Ramos (cell line): ENCODE results near the gene FOXK1.
"Not testable (repeated sequence)": the region's sequence is repeated elsewhere in the genome, so short reads cannot be mapped to it uniquely, and the experiment has no call there.

Source experiments
- in situ Hi-C: fragments of 300-500 bp; cut with MboI; formaldehyde crosslinking; loops from one replicate; pipeline ENCODE4 v1.14.3; 2022; ENCODE audit warnings: low sequenced_read_pairs; ENCODE audit not compliant: unreplicated experiment

The FOXK1 gene

DNA sequence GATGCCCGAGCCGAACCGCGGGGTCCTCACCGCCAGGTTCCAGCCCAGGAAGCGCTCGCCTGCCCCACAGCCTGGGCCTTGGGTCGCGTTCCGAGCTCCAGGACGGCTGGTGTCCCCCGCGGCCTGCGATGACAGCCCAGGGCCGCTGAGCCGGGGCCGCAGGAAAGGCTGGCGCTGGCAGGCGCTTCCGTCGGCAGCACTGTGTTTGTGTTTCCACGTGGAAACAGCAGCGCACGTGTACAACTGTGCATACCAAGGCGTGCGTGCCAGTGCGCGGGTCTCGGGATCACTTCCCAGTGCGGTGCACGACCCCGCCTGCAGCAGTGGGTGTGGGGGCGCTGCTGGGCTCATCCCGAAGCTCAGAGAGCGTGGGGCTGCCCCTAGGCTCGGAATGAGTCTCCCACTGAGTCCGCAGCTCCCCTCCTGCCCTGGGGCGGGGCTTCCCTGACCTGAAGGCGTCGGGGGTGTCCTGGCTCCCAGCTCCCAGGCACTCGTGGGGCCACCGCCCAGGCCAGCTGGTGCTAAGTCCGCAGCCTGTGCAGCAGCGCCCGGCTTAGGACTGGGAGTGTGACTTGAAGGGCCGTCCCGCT lies 110.5 kb downstream of the FOXK1 start:
- in situ Hi-C loops: no loop called here

DNA sequence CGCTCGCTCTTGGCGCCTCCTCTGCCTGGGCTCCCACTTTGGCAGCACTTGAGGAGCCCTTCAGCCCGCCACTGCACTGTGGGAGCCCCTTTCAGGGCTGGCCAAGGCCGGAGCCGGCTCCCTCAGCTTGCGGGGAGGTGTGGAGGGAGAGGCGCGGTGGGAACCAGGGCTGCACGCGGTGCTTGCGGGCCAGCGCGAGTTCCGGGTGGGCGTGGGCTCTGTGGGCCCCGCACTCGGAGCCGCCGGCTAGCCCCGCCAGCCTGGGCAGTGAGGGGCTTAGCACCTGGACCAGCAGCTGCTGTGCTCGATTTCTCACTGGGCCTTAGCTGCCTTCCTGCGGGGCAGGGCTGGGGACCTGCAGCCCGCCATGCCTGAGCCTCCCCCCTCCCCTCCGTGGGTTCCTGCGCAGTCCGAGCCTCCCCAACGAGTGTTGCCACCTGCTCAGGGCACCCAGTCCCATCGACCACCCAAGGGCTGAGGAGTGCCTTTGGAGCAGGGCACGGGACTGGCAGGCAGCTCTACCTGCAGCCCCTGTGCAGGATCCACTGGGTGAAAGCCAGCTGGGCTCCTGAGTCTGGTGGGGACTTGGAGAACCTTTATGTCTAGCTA lies 111.4 kb downstream of the FOXK1 start:
- in situ Hi-C loops: not testable (repeated sequence)

DNA sequence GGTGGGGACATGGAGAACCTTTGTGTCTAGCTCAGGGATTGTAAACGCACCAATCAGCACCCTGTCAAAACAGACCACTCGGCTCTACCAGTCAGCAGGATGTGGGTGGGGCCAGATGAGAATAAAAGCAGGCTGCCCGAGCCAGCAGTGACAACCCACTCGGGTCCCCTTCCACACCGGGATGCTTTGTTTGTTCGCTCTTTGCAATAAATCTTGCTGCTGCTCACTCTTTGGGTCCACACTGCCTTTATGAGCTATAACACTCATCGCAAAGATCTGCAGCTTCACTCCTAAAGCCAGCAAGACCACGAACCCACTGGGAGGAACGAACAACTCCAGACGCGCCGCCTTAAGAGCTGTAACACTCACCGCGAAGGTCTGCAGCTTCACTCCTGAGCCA lies 112.1 kb downstream of the FOXK1 start:
- in situ Hi-C loops: not testable (repeated sequence)

DNA sequence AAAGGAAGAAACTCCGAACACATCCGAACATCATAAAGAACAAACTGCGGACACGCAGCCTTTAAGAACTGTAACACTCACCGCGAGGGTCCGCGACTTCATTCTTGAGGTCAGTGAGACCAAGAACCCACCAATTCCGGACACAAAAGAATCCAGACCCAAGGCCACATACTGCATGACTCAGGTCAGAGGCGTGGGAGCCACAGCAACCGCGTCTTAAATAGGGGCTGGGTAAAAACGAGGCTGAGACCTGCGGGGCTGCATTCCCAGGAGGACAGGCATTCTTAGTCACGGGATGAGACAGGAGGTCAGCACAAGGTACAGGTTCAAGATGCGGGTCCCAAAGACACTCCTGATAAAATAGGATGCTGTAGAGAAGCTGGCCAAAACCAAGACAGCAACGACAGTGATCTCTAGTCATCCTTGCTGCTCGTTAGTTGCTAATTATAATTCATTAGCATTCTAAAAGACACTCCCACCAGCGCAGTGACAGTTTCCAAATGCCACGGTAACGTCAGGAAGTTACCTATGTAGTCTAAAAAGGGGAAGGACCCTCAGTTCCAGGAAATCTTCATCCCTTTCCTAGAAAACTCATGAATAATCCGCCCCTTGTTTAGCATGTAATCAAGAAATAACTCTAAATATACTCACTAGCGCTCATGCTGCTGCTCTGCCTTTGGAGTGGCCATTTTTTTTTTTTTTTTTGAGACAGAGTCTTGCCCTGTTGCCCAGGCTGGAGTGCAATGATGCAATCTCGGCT lies 112.7 kb downstream of the FOXK1 start:
- in situ Hi-C loops: loop anchor here (5.0 kb wide), 1 partner anchor 293 kb away; no protein-coding TSS in a partner anchor

- in situ Hi-C loops: loop anchor here (5.0 kb wide), 1 partner anchor 291 kb away; no protein-coding TSS in a partner anchor
Measured at GRCh38 chr7:4796453-4796852, 114.4 kb downstream of the FOXK1 start.

DNA sequence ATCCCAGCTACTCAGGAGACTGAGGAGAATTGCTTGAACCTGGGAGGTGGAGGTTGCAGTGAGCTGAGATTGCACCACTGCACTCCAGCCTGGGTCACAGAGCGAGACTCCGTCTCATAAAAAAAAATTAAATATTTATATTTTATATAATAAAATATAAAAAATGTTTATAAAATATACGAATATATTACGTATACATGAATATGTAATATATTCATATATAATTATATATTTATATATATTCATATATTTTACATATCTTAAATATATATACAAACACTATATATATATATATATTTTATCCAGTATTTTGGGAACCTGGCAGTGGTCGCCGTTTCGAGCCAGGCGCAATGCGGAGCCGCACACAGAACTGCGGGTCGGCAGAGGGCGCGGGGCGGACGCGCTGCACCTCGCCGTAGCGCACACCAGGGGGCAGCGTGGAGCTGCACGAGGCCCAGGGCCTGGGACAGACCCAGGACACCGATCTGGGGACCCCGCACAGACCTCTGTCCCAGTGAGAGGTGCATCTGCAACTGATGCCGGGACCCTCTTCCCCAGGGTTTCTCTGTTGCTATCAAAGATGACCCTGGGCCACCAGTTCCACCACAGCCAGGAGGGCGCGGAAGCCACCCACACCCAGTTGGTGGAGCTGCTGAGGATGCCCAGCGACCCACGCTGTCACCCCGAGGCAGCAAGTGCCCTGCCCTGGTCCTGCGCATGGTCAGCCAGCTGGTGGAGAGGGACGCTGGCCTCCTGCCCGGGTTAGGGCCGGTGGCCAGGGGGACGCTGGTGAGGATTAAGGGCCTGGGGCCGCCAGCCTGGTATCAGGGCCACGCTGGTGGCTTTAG lies 116.0 kb downstream of the FOXK1 start:
- in situ Hi-C loops: loop anchor here (5.0 kb wide), 1 partner anchor 289 kb away; no protein-coding TSS in a partner anchor

DNA sequence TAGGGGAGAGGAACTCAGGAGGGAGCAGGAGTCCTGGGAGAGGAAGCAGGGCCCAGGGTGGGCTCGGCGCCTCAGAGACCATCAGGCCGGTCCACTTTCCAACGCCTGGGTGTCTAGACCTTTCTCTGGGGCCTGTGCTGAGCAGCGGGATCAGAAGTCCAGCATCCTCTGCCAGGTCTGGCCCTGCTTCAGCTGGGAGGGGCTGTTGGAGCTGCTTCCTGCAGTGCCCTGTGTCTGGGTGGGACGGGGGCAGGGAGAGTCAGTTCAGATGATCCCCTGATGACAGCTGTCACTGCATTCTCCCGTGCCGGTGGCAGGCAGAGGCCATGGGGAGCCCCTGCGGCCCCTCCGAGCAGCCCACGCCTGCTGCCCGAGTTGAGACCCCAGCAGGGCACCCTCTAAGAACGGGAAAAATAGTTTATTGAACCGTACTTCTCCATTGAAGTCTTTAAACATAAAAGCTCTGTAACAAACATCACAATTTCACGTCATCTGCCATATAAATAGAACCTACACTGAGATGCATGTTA lies 116.7 kb downstream of the FOXK1 start:
- in situ Hi-C loops: loop anchor here (5.0 kb wide), 1 partner anchor 289 kb away; no protein-coding TSS in a partner anchor

GRCh38 chr7:4799508-4800268 lies 117.6 kb downstream of the FOXK1 start:
- in situ Hi-C loops: loop anchor here (5.0 kb wide), 1 partner anchor 288 kb away; no protein-coding TSS in a partner anchor

DNA sequence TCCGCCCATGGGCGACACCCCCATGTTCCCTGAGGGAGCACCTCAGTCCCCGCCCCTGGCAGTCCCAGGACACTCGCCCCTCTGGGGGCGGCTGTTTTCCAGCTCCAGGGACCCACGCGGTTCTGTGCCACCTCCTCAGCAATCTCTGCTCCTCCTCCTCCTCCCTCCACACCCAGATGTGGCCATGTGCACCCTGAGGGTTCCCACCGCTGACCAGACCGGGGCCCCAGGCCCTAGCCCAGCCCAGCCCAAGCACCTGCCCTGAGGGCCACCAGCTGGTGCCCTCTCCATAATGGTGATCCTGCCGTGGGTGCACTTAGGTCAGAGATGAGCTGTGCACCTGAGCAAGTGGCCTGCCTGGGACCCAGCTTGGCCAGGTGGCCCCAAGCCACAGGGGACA lies 118.4 kb downstream of the FOXK1 start:
- in situ Hi-C loops: no loop called here

- in situ Hi-C loops: no loop called here
Measured at GRCh38 chr7:4800926-4801838, 119.1 kb downstream of the FOXK1 start.

DNA sequence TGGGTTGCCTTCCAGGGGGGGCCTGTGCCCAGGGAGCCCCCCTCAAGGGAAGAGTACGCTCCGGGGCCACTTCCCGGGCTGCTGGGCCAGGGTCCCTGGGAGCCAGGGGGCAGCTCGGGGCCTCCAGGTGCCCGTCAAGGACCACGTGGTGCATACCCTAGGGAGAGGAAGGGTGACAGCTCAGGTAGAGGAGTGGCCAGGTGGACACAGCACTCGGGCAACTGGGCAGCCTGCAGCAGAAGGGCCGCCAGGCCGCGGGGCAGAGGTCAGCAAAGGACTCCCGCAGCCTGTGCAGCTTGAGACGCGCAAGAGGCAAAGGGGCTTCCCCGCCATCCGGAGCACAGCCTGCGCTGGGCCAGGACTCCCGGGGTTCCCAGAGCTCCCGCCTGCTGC lies 119.7 kb downstream of the FOXK1 start:
- in situ Hi-C loops: no loop called here

- in situ Hi-C loops: not testable (repeated sequence)
Measured at GRCh38 chr7:4802577-4802976, 120.5 kb downstream of the FOXK1 start.

GRCh38 chr7:4803397-4804241 lies 121.5 kb downstream of the FOXK1 start:
- in situ Hi-C loops: no loop called here

DNA sequence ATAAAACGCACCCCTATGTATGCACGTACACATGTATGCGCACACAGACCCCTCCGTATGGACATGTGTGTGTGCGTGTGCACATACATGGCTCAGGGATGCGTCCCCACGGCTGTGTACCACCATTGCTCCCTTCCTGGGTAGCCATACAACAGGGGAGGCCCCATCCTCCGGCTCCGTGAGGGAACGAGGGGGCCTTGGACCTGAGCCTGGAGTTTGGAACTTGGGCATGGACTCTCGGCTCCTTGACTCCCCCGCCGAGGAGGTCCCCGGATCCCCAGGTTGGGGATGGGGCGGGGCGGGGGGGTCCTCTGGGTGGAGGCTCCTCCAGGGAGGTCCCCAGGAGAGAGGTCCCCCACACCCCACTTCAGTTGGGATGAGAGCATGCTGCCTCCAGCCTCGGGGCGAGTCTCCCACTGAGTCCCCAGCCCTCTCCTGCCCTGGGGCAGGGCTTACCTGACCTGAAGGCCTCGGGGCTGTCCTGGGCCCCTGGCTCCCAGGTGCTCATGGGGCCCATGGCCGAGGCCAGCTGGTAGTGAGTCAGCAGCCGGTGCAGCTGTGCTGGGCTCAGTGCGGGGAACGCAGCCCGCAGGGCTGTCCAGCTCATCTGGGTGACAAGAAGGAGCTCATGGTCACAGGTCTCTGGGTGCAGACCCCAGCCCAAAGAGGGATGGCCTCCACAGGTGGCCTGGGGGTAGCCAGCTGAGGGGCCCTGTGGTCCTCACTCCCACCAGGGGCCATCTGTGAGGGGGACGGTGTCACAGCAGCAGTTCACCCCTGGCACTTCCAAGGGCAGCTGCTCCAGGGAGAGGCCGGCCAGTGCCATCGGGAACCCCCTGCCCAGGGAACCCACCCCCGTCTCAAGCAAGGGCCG lies 123.3 kb downstream of the FOXK1 start:
- in situ Hi-C loops: no loop called here

DNA sequence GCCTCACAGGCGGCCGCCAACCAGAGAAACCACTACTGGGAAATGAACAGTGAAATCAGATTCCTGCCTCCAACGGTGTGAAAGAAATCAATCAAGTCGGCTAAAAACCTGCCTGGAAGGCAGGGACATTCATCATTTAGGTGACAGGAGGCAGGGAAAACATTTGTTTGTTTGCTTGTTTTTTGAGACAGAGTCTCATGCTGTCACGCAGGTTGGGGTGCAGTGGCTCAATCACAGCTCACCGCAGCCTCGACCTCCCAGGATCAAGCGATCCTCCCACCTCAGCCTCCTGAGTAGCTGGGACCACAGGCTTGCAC lies 123.8 kb downstream of the FOXK1 start:
- in situ Hi-C loops: no loop called here

DNA sequence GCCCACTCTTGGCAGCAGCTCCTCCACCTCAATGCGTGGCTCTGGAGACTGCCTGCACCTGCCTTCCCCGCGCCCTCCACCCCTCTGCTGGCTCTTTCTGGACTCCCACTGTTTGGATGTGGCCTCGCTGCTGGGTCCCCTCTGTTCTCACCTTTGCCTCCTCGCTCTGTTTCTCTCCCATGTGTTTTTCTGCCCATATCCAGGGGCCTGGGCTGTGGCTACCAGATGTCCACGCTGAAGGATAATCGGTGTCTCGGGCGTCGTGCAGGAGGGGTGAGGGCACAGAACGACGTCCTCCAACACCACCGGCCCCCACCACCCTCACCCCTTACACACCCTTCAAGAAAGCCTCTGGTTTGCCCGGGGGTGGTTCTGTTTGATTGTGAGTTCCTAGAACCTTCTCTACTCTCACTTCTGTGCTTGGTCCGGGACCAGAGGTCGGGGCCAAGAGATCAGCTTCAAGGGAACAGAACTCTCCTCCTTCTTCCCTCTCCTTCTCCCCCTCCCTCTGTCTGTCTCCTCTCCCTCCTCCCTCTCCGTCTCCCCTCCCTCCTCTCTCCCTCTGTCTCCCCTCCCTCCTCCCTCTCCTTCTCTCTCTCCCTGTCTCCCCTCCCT lies 125.0 kb downstream of the FOXK1 start:
- in situ Hi-C loops: no loop called here
